HUES6 (cell line): ENCODE measurements around the gene NAGK.

Source experiments
- H3K27ac ChIP-seq: 2 replicates; pipeline ENCODE4 v1.7.0; 2013; ENCODE audit warnings: low read depth, mild to moderate bottlenecking, low read length, inconsistent platforms
- H3K27me3 ChIP-seq: 2 replicates; pipeline ENCODE4 v1.6.1; 2013; ENCODE audit warnings: low read length; ENCODE audit not compliant: control insufficient read depth, insufficient read depth
- H3K36me3 ChIP-seq: 2 replicates; pipeline ENCODE4 v1.6.1; 2013; ENCODE audit warnings: low read length; ENCODE audit not compliant: control insufficient read depth, insufficient read depth
- H3K4me1 ChIP-seq: 2 replicates; pipeline ENCODE4 v1.6.1; 2013; ENCODE audit warnings: low read length; ENCODE audit not compliant: control insufficient read depth, insufficient read depth
- H3K4me3 ChIP-seq: 2 replicates; pipeline ENCODE4 v1.5.1; 2013; ENCODE audit warnings: low read depth, low read length
- H3K9ac ChIP-seq: one replicate; pipeline ENCODE4 v1.6.1; 2013; ENCODE audit warnings: mild to moderate bottlenecking, low read length
- H3K9me3 ChIP-seq: 2 replicates; pipeline ENCODE4 v1.6.1; 2013; ENCODE audit warnings: low read depth, low read length; ENCODE audit not compliant: control insufficient read depth, insufficient read depth

Gene NAGK

DNA sequence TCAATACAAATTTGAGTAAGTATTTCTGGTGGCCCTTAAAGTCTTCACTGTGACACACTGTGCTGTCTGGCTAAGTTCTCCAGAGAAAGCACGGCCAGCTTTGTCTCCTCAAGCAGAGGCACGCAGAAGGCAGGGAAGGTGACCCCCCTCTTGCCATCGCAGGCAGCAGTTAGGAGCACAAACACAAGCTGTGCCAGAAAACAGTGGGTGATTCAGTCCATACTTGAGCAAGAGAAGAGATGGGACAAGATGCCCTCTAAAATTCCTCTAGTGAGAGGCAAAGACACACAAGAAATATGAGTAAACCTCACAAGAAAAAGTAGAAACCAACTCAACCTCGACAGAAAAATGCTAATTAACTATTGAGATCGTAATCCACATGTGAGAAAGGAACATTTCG is 51.7 kb downstream of the NAGK start:
- Histone ChIP-seq H3K27me3 (no peaks in the 10 kb centered on the region), H3K36me3 (peaks cover 63% of the 10 kb centered on the region), H3K9me3 (no peaks in the 10 kb centered on the region), H3K27ac (no peak overlapping the region), H3K4me1 (no peaks in the 10 kb centered on the region), H3K4me3 (no peak overlapping the region), H3K9ac (no peak overlapping the region)

DNA sequence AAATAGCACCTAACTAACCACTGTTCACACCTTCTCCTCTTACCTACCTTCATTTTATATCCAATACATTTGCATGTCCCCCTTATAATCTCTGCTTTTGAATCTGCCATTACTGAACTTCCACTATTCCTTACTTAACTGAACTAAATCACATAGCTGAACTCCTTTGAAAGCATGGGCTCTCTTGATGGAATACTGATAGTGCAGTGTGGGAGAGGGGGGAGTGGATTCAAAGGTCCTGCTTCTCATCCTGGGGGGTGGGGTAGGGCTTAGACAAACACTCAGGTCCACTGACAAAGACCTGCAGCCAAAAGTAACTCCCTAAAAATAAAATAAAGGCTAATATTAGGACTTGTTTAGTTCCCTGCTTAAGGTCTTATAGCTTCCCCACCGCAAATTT is 53.0 kb downstream of the NAGK start:
- Histone ChIP-seq H3K9me3 (no peaks in the 10 kb centered on the region), H3K9ac (no peak overlapping the region), H3K4me3 (no peak overlapping the region), H3K36me3 (peaks cover 53% of the 10 kb centered on the region), H3K27me3 (no peaks in the 10 kb centered on the region), H3K4me1 (no peaks in the 10 kb centered on the region), H3K27ac (no peak overlapping the region)

DNA sequence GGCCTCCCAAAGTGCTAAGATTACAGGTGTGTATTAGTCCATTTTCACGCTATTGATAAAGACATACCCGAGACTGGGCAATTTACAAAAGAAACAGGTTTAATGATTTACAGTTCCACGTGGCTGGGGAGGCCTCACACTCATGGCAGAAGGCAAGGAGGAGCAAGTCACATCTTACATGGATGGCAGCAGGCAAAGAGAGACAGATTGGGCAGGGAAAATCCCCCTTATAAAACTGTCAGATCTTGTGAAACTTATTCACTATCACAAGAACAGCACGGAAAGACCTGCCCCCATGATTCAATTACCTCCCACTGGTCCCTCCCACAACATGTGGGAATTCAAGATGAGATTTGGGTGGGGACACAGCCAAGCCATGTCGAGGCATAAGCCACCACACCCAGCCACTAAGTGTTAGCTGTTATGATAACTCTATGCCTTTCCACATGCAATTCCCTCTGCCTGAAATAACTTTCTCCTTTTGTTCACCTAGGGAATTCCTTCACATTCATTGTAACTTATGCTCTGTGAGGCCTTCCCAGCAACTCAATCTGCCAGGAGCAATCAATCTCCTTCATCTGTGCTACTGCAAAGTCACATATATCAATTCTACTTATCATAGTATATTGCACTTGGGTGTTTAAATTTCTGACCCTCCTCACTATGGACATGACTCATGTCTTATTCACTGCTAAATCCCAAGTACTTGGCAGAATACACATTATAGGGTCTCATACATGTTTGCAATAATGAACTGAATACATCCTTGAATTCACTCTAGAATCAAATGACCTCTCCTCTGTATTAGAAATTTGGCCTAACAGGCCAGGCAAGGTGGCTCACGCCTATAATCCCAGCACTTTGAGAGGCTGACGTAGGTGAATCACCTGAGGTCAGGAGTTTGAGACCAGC is 54.2 kb downstream of the NAGK start:
- peaks cover 45% of the 10 kb centered on the region for H3K36me3 ChIP-seq
- no peaks in the 10 kb centered on the region for H3K27me3 ChIP-seq
- no peaks in the 10 kb centered on the region for H3K4me1 ChIP-seq
- H3K9ac ChIP-seq: no peak overlapping the region
- no peak overlapping the region for H3K4me3 ChIP-seq
- no peaks in the 10 kb centered on the region for H3K9me3 ChIP-seq
- no peak overlapping the region for H3K27ac ChIP-seq

DNA sequence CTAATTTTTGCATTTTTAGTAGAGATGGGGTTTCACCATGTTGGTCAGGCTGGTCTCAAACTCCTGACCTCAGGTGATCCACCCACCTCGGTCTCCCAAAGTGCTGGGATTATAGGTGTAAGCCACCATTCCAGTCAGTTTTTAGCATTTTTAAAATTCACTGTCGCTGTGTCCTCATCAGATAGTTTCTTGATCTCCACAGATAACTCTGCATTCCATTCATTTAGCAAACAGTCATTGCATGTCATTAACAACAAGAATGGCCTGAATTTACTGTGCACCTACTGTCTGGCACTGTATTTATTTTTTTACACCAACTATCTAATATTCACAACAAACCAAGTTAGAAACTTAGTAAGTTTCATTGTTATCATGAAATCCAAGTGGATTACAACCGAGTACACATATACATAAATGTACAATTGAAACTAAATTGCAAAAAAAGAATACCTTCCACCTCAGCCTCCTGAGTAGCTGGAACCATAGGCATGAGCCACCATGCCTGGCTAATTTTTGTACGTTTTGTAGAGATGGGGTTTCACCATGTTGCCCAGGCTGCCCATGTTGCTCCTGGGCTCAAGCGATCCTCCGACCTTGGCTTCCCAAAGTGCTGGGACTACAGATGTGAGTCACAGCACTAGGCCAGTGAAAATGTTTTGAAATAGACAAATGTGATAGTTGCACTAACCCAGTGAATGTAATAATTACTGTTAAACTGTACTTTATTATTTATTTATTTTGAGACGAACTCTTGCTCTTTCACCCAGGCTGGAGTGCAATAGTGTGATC is 57.3 kb downstream of the NAGK start:
- Histone ChIP-seq H3K9ac (no peak overlapping the region), H3K27me3 (no peaks in the 10 kb centered on the region), H3K27ac (no peak overlapping the region), H3K4me3 (no peak overlapping the region), H3K9me3 (no peaks in the 10 kb centered on the region), H3K36me3 (peaks cover 27% of the 10 kb centered on the region), H3K4me1 (no peaks in the 10 kb centered on the region; the same call in 1 of the 2 replicates)

DNA sequence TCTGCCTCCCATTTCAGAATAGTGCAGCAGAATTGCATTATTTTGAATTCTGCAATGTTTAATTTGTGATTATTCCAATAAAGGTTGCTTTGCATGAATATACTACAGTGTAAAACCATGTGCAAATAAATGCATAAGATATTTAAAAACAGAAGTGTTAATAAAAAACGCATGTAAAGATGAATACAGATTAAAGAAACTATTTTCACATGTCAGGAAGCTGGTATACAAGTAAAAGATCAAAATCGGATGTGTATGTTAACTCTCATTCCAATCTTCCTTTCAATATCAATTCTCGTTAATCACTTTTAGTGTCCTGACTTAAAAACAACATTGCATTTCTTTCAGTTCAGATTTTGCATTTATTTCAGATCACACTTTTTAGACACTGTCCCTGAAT is 58.5 kb downstream of the NAGK start:
- Histone ChIP-seq H3K27ac (no peak overlapping the region), H3K4me3 (no peak overlapping the region), H3K9me3 (no peaks in the 10 kb centered on the region), H3K27me3 (no peaks in the 10 kb centered on the region), H3K36me3 (peaks cover 21% of the 10 kb centered on the region), H3K9ac (no peak overlapping the region), H3K4me1 (peaks cover 4% of the 10 kb centered on the region; the same call in 1 of the 2 replicates)
